Right atrium auricular region (tissue), 2 donors: ENCODE measurements around the gene CEP104. TPM values are rescaled to one million over a fixed set of nuclear protein-coding genes. Genes with fewer than 3 reads are reported as not detected.
"Not testable (repeated sequence)": the region's sequence is repeated elsewhere in the genome, so short reads cannot be mapped to it uniquely, and the experiment has no call there.

Experiments used
- DNase-seq: peaks from one replicate; pipeline ENCODE4 v3.0.0-alpha.2; 2019; ENCODE audit warnings: low spot score
- H3K27ac ChIP-seq, 2 donors: fragments of 200-600 bp; sonication (generic); 1 replicate in 1 of 2; 2 replicates in 1 of 2; pipeline ENCODE4 v1.5.1; 2016 to 2019
- H3K27me3 ChIP-seq, 2 donors: fragments of 200-600 bp; sonication (generic); one replicate each; pipeline versions ENCODE4 v1.5.1 to v1.6.0; 2017 to 2019
- H3K36me3 ChIP-seq: fragments of 200-600 bp; sonication (generic); one replicate; pipeline ENCODE4 v1.5.1; 2016
- H3K4me1 ChIP-seq, 2 donors: fragments of 200-600 bp; sonication (generic); one replicate each; pipeline versions ENCODE4 v1.5.1 to v1.6.0; 2017 to 2019
- H3K4me3 ChIP-seq, 2 donors: fragments of 200-600 bp; sonication (generic); 1 replicate in 1 of 2; 2 replicates in 1 of 2; pipeline ENCODE4 v1.5.1; 2017 to 2019; ENCODE audit warnings: mild to moderate bottlenecking in 1 of 2, moderate library complexity in 1 of 2
- H3K9me3 ChIP-seq, 2 donors: fragments of 200-600 bp; sonication (generic); one replicate each; pipeline ENCODE4 v1.5.1; 2019
- total RNA-seq, 2 donors: library from RNA; depleted of rRNA; stranded (reverse); fragments of >200 nt; gene quantifications; one replicate each; pipeline ENCODE4 v1.1.0, GENCODE V29; 2016
- TF ChIP-seq, protein P1 (sequence below), 2 donors: fragments of 200-600 bp; sonication (generic); IDR thresholded peaks; one replicate each; pipeline ENCODE4 v1.5.1; 2019; ENCODE audit warnings: antibody characterized with exemption in 2 of 2

Gene CEP104
- total RNA-seq, 2 donors from 2014 or later = 21.7 to 25.9 TPM

DNA sequence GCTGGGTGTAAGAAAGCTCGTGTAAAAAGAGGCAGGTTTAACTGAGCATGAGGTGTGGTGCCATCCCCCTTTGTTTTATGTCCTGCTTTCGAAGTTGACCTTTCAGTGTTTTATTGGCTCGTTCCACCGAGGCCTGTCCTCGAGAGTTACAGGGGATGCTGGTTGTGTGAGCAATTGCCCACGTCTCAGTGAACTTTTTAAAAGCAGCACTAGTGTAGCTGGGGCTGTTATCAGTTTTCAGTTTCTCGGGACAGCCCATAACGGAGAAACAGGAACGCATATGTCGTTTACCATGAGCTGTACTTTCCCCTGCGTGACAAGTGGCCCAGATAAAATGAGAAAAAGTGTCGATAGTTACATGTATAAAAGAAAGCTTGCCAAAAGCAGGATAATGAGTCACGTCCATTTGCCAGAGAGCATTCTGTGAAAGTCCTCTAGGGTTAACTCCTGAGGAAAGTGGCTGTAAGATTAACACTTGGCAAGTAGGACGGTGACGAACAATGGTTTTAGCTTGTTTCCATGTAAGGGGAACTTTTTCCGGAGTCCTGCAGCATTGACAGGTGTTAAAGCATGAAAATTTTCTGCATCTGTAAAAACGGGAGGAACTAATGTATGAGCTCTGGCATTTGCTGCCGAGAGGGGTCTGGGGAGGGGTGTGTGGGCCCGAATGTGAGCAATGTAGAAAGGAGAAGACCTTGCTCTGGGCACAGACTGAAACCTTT, 52.9 kb downstream of the CEP104 start:
- Histone ChIP-seq H3K27ac (no peak overlapping the region), H3K9me3 (no peaks in the 10 kb centered on the region), H3K36me3 (no peaks in the 10 kb centered on the region), H3K4me1 (no peaks in the 10 kb centered on the region), H3K27me3 (no peaks in the 10 kb centered on the region), H3K4me3 (no peak overlapping the region)
- TF ChIP-seq, protein P1, sequence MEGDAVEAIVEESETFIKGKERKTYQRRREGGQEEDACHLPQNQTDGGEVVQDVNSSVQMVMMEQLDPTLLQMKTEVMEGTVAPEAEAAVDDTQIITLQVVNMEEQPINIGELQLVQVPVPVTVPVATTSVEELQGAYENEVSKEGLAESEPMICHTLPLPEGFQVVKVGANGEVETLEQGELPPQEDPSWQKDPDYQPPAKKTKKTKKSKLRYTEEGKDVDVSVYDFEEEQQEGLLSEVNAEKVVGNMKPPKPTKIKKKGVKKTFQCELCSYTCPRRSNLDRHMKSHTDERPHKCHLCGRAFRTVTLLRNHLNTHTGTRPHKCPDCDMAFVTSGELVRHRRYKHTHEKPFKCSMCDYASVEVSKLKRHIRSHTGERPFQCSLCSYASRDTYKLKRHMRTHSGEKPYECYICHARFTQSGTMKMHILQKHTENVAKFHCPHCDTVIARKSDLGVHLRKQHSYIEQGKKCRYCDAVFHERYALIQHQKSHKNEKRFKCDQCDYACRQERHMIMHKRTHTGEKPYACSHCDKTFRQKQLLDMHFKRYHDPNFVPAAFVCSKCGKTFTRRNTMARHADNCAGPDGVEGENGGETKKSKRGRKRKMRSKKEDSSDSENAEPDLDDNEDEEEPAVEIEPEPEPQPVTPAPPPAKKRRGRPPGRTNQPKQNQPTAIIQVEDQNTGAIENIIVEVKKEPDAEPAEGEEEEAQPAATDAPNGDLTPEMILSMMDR (IDR thresholded peaks at IDR 0.05) = no peak
- DNase-seq = no peak

DNA sequence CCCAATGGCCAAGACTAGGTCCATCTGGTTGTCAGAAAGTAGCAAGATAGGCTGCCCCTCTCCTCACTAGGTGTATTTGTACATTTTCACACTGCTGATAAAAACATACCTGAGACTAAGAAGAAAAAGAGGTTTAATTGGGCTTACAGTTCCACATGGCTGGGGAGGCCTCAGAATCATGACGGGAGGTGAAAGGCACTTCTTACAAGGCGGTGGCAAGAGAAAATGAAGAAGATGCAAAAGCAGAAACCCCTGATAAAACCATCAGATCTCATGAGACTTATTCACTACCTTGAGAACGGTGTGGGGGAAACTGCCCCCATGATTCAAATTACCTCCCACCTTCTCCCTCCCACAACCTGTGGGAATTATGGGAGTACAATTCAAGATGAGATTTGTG, 56.2 kb downstream of the CEP104 start:
- H3K27me3 ChIP-seq, H3K27ac ChIP-seq, DNase-seq, H3K9me3 ChIP-seq, H3K4me1 ChIP-seq, H3K4me3 ChIP-seq, H3K36me3 ChIP-seq: not testable (repeated sequence)

DNA sequence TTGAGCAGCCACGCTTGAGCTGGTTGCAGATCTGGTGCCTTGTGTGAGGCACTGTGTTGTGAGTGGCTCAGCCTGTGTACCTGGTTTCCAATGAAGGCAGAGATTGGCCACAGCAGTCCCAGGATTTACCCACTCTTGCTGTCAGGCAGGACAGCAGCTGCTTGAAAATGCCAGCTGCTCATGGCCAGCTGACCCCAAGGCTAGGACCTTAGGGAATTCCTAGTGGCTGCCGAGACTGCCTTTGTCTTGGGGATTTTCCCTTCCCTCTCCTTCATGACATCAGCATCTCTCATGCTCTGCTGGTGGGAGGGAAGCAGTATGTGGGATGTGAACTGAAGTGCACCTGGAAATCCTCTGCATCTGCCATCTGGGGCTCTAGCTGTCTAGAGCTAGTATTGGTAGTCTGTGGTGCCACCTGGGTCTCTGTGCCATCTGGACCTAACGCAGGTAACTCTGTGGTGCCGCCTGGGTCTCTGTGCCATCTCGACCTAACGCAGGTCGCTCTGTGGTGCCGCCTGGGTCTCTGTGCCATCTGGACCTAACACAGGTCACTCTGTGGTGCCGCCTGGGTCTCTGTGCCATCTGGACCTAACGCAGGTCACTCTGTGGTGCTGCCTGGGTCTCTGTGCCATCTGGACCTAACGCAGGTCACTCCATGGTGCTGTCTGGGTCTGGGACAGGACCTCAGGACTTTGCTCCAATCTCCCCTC, 56.9 kb downstream of the CEP104 start:
- Histone ChIP-seq H3K27ac (no peak overlapping the region), H3K36me3 (no peaks in the 10 kb centered on the region), H3K4me1 (peaks cover 0 to 10% of the 10 kb centered on the region in 2 donors), H3K9me3 (no peaks in the 10 kb centered on the region), H3K27me3 (no peaks in the 10 kb centered on the region), H3K4me3 (no peak overlapping the region)
- no peak for DNase-seq
- TF ChIP-seq, protein P1 (IDR thresholded peaks at IDR 0.05) = no peak

DNA sequence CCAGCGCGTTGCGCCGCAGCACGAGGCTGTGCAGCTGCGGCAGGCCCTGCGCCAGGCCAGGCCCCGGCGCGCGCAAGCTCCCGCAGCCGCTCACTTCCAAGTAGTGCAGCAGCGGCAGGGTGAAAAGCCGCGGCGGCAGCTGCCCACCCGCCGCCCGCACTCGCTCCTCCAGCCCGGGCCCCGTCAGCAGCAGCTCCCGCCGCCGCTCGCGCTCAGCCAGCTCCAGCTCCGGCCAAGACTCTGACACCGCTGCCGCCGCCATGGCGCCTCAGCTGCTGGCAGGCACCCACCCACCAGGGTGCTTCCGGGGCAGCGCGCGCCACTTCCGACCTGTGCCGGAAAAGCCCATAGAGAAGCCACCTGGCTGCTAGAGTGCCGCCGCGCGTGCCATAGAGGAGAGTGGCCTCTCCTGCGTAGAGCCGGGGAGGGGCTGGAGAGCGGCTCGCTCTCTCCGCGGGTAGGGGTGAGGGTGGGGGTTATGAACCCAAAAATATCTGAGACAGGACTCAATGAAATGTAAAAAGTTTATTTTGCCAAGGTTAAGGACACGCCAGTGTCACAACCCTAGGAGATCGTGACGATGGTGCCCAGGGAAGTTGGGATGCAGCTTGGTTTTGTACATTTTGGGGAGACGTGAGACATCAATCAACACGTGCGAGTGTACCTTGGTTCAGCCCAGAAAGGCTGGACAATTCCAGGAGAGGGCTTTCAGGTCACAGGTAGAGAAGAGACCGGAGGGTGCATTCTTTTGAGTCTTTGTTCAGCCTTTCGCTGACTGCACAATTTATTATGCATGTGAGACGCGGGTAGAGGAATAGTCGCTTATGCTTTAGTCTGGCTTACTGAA, 60.6 kb downstream of the CEP104 start, which contains the start of gene LRRC47:
Gene LRRC47 (minus strand): TSS at position 284 of the 847 bp plus-strand sequence. CDS start 22 bp downstream, at position 262.
- peak; percentile 89 for DNase-seq
- Histone ChIP-seq H3K36me3 (no peaks in the 10 kb centered on the region), H3K9me3 (no peaks in the 10 kb centered on the region), H3K4me1 (peaks cover 0 to 34% of the 10 kb centered on the region in 2 donors), H3K4me3 (peak within 1 kb of the TSS; percentile 90 to 97), H3K27me3 (no peaks in the 10 kb centered on the region), H3K27ac (peak within 1 kb of the TSS; percentile 70 to 76)
- TF ChIP-seq, protein P1 (IDR thresholded peaks at IDR 0.05) = peak in 1 of 2 donors; percentile 49

DNA sequence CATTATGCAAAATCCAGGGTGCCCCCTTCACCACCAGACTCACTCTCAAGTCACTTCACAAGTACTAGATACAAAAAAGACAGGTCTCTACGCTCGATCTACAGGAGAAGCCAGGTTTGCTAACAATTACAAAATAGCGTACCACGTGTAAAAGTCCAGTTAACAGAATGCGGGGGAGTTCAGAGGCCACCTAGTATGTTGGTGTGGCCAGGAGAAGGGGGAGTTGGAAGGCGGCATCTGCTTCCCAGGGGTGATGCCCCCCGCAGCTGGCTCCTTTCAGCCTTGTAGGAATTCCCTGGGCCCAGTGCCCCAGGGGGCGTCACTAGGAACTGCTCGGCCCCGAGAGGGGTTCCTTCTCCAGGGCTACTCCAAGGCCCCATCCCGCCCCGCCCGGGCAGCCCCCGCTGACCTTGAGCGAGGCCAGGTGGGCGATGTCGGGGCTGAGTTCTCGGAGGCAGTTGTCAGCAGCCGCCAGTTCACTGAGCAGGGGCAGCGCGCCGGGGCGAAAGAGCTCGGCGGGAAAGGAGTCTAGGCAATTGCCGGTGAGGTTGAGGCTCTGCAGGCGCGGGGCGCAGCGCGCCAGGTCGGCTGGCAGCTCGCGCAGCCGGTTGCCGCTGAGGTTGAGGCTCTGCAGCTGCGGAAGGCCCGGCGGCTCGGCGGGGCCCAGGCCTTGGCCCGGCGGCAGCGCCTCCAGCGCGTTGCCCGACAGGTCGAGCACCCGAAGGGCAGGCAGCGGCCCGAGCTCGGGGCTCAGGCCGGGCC, 61.4 kb downstream of the CEP104 start:
- Histone ChIP-seq H3K36me3 (no peaks in the 10 kb centered on the region), H3K27me3 (no peaks in the 10 kb centered on the region), H3K27ac (peak overlapping the region; percentile 70 to 76), H3K4me1 (peaks cover 0 to 41% of the 10 kb centered on the region in 2 donors), H3K4me3 (peak overlapping the region; percentile 90 to 97), H3K9me3 (no peaks in the 10 kb centered on the region)
- DNase-seq = no peak
- TF ChIP-seq, protein P1 (IDR thresholded peaks at IDR 0.05) = no peak
